ENCODE data around the gene PTPRC. TPM values are rescaled to one million over a fixed set of nuclear protein-coding genes. Genes with fewer than 3 reads are reported as not detected.

Gene PTPRC
- total RNA-seq, 1 donor from 2014 or later = not detected

- Mint-ChIP-seq H3K4me3 (no peak overlapping the region), H3K27me3 (ENCODE audit: low read depth) (no peaks in the 10 kb centered on the region), H3K4me1 (no peaks in the 10 kb centered on the region), H3K27ac (no peak overlapping the region), H3K9me3 (peaks cover 4% of the 10 kb centered on the region), H3K36me3 (no peaks in the 10 kb centered on the region)
- DNase-seq (ENCODE audit: low spot score in 2 of 2, unreplicated experiment in 2 of 2) = no peak
- no peak for TF ChIP-seq CTCF (IDR thresholded peaks at IDR 0.05; ENCODE audit: unreplicated experiment)
Observed at GRCh38 chr1:198641966-198642668, 3.3 kb downstream of the PTPRC start.

GRCh38 chr1:198642983-198643382 lies 4.1 kb downstream of the PTPRC start:
- no peak for TF ChIP-seq CTCF (IDR thresholded peaks at IDR 0.05; ENCODE audit: unreplicated experiment)
- H3K9me3 Mint-ChIP-seq = peaks cover 5% of the 10 kb centered on the region
- no peak overlapping the region for H3K27ac Mint-ChIP-seq
- no peaks in the 10 kb centered on the region for H3K27me3 Mint-ChIP-seq (ENCODE audit: low read depth)
- H3K36me3 Mint-ChIP-seq = no peaks in the 10 kb centered on the region
- no peak overlapping the region for H3K4me3 Mint-ChIP-seq
- no peak for DNase-seq (ENCODE audit: low spot score in 2 of 2, unreplicated experiment in 2 of 2)
- H3K4me1 Mint-ChIP-seq = no peaks in the 10 kb centered on the region

GRCh38 chr1:198643808-198644207 lies 5.0 kb downstream of the PTPRC start:
- no peak for TF ChIP-seq CTCF (IDR thresholded peaks at IDR 0.05; ENCODE audit: unreplicated experiment)
- DNase-seq (ENCODE audit: low spot score in 2 of 2, unreplicated experiment in 2 of 2) = no peak
- no peak overlapping the region for H3K27ac Mint-ChIP-seq
- no peak overlapping the region for H3K4me3 Mint-ChIP-seq
- no peaks in the 10 kb centered on the region for H3K4me1 Mint-ChIP-seq
- H3K27me3 Mint-ChIP-seq (ENCODE audit: low read depth) = no peaks in the 10 kb centered on the region
- H3K36me3 Mint-ChIP-seq = no peaks in the 10 kb centered on the region
- peaks cover 5% of the 10 kb centered on the region for H3K9me3 Mint-ChIP-seq

- Mint-ChIP-seq H3K27ac (no peak overlapping the region), H3K36me3 (no peaks in the 10 kb centered on the region), H3K9me3 (peaks cover 8% of the 10 kb centered on the region), H3K4me1 (peaks cover 3% of the 10 kb centered on the region), H3K4me3 (no peak overlapping the region), H3K27me3 (ENCODE audit: low read depth) (no peaks in the 10 kb centered on the region)
- DNase-seq (ENCODE audit: low spot score in 2 of 2, unreplicated experiment in 2 of 2) = no peak
- TF ChIP-seq CTCF (IDR thresholded peaks at IDR 0.05; ENCODE audit: unreplicated experiment) = no peak
Observed at GRCh38 chr1:198647055-198647454, 8.2 kb downstream of the PTPRC start.

GRCh38 chr1:198648592-198648991 lies 9.8 kb downstream of the PTPRC start:
- no peak overlapping the region for H3K27ac Mint-ChIP-seq
- DNase-seq (ENCODE audit: low spot score in 2 of 2, unreplicated experiment in 2 of 2) = no peak
- H3K4me1 Mint-ChIP-seq = peaks cover 7% of the 10 kb centered on the region
- H3K9me3 Mint-ChIP-seq = peaks cover 8% of the 10 kb centered on the region
- H3K4me3 Mint-ChIP-seq = no peak overlapping the region
- H3K36me3 Mint-ChIP-seq = no peaks in the 10 kb centered on the region
- H3K27me3 Mint-ChIP-seq (ENCODE audit: low read depth) = no peaks in the 10 kb centered on the region
- no peak for TF ChIP-seq CTCF (IDR thresholded peaks at IDR 0.05; ENCODE audit: unreplicated experiment)
